ENCODE data around the gene SYCN.
A peak's percentile ranks its signal among the peaks of the same experiment; 100 is the strongest.

SYCN gene

GRCh38 chr19:39238209-39238608 is 34.1 kb upstream of the SYCN start:
- in situ Hi-C loops (cut with MboI; ENCODE audit: low pct_unique_long_range_greater_than_20kb, low sequenced_read_pairs, unreplicated experiment), result no loop called here
- no peak for TF ChIP-seq CTCF (IDR thresholded peaks at IDR 0.05; ENCODE audit: extremely low read depth, insufficient read depth, missing control alignments)
- no peak for DNase-seq (ENCODE audit: low spot score)

GRCh38 chr19:39237200-39238184 is 33.4 kb upstream of the SYCN start:
- no peak for TF ChIP-seq CTCF (IDR thresholded peaks at IDR 0.05; ENCODE audit: extremely low read depth, insufficient read depth, missing control alignments)
- in situ Hi-C loops (cut with MboI; ENCODE audit: low pct_unique_long_range_greater_than_20kb, low sequenced_read_pairs, unreplicated experiment), result no loop called here
- peak; percentile 68 for DNase-seq (ENCODE audit: low spot score)

- no peak for TF ChIP-seq CTCF (IDR thresholded peaks at IDR 0.05; ENCODE audit: extremely low read depth, insufficient read depth, missing control alignments)
- DNase-seq (ENCODE audit: low spot score), result no peak
- in situ Hi-C loops (cut with MboI; ENCODE audit: low pct_unique_long_range_greater_than_20kb, low sequenced_read_pairs, unreplicated experiment), result no loop called here
Measured at GRCh38 chr19:39236527-39236926, 32.5 kb upstream of the SYCN start.

- no peak for TF ChIP-seq CTCF (IDR thresholded peaks at IDR 0.05; ENCODE audit: extremely low read depth, insufficient read depth, missing control alignments)
- in situ Hi-C loops (cut with MboI; ENCODE audit: low pct_unique_long_range_greater_than_20kb, low sequenced_read_pairs, unreplicated experiment), result no loop called here
- no peak for DNase-seq (ENCODE audit: low spot score)
Measured at GRCh38 chr19:39232708-39233107, 28.6 kb upstream of the SYCN start.

- no peak for TF ChIP-seq CTCF (IDR thresholded peaks at IDR 0.05; ENCODE audit: extremely low read depth, insufficient read depth, missing control alignments)
- in situ Hi-C loops (cut with MboI; ENCODE audit: low pct_unique_long_range_greater_than_20kb, low sequenced_read_pairs, unreplicated experiment), result no loop called here
- no peak for DNase-seq (ENCODE audit: low spot score)
Measured at GRCh38 chr19:39230096-39230764, 26.2 kb upstream of the SYCN start.

- in situ Hi-C loops (cut with MboI; ENCODE audit: low pct_unique_long_range_greater_than_20kb, low sequenced_read_pairs, unreplicated experiment), result no loop called here
- no peak for TF ChIP-seq CTCF (IDR thresholded peaks at IDR 0.05; ENCODE audit: extremely low read depth, insufficient read depth, missing control alignments)
- no peak for DNase-seq (ENCODE audit: low spot score)
Measured at GRCh38 chr19:39224910-39225309, 20.8 kb upstream of the SYCN start.

Data from GM13977 (cell line).